BLaER1 treated with 17β-estradiol and CSF1 and Interleukin-3, amounts not matched to agents 10 nM and 100 nM (cell line): ENCODE data around the gene OXT.
A peak's percentile ranks its signal among the peaks of the same experiment; 100 is the strongest.
"Not testable (repeated sequence)": the region's sequence is repeated elsewhere in the genome, so short reads cannot be mapped to it uniquely, and the experiment has no call there.

Experiments
- H3K27ac ChIP-seq, 11 experiments: shearing (Covaris generic); formaldehyde crosslinking; 2 replicates each; pipeline ENCODE4 v1.8.1; 2022
- H3K27me3 ChIP-seq, 11 experiments: shearing (Covaris generic); formaldehyde crosslinking; 2 replicates each; pipeline ENCODE4 v1.8.1; 2022
- H3K36me3 ChIP-seq, 11 experiments: shearing (Covaris generic); formaldehyde crosslinking; 2 replicates each; pipeline ENCODE4 v1.8.1; 2022
- H3K4me1 ChIP-seq, 10 experiments: shearing (Covaris generic); formaldehyde crosslinking; 2 replicates each; pipeline ENCODE4 v1.8.1; 2022
- H3K4me2 ChIP-seq, 11 experiments: shearing (Covaris generic); formaldehyde crosslinking; 2 replicates each; pipeline ENCODE4 v1.8.1; 2022
- H3K4me3 ChIP-seq, 10 experiments: shearing (Covaris generic); formaldehyde crosslinking; 2 replicates each; pipeline ENCODE4 v1.8.1; 2022
- H3K9ac ChIP-seq, 11 experiments: shearing (Covaris generic); formaldehyde crosslinking; 2 replicates each; pipeline ENCODE4 v1.8.1; 2022
- H3K9me3 ChIP-seq, 11 experiments: shearing (Covaris generic); formaldehyde crosslinking; replicated peaks in 1 of 11; 2 replicates each; pipeline ENCODE4 v1.8.1; 2022
- H4K20me1 ChIP-seq, 11 experiments: shearing (Covaris generic); formaldehyde crosslinking; 2 replicates each; pipeline ENCODE4 v1.8.1; 2022
- Cebpa-rat ChIP-seq, 11 experiments: shearing (Covaris generic); IDR thresholded peaks; 2 replicates each; pipeline ENCODE4 v1.8.1; 2022

OXT gene

GRCh38 chr20:3109350-3110302, 38.2 kb downstream of the OXT start:
- H3K4me2 ChIP-seq = peak overlapping the region in 6 of 11 experiments; percentile 2 to 78 (median 70); a peak in 6 of 22 replicates
- H3K27me3 ChIP-seq = no peaks in the 10 kb centered on the region
- H3K9me3 ChIP-seq = no peaks in the 10 kb centered on the region
- peak overlapping the region in 1 of 11 experiments; percentile 6; a peak in 1 of 22 replicates for H3K9ac ChIP-seq
- peaks cover 0 to 61% (median 24%) of the 10 kb centered on the region in 11 experiments; a peak in 17 of 22 replicates for H3K36me3 ChIP-seq
- TF ChIP-seq Cebpa-rat (IDR thresholded peaks at IDR 0.05) = no peak
- H4K20me1 ChIP-seq = peaks cover 0 to 15% (median 0%) of the 10 kb centered on the region in 11 experiments; a peak in 4 of 22 replicates
- peaks cover 21 to 82% (median 63%) of the 10 kb centered on the region in 10 experiments for H3K4me1 ChIP-seq
- H3K4me3 ChIP-seq = no peak overlapping the region
- H3K27ac ChIP-seq = peak overlapping the region in 5 of 11 experiments; percentile 4 to 78 (median 75); a peak in 5 of 22 replicates

- Histone ChIP-seq H4K20me1 (peaks cover 0 to 31% (median 0%) of the 10 kb centered on the region in 11 experiments; a peak in 6 of 22 replicates), H3K9me3 (no peaks in the 10 kb centered on the region), H3K4me2 (peak overlapping the region in 4 of 11 experiments; percentile 9 to 91 (median 84); a peak in 7 of 22 replicates), H3K36me3 (peaks cover 3 to 63% (median 29%) of the 10 kb centered on the region in 11 experiments; a peak in 18 of 22 replicates), H3K27ac (peak overlapping the region in 8 of 11 experiments; percentile 49 to 80 (median 74); a peak in 11 of 22 replicates), H3K4me1 (peaks cover 21 to 98% (median 61%) of the 10 kb centered on the region in 10 experiments), H3K4me3 (no peak overlapping the region), H3K27me3 (no peaks in the 10 kb centered on the region), H3K9ac (peak overlapping the region in 2 of 11 experiments; percentile 17 to 33; a peak in 2 of 22 replicates)
- TF ChIP-seq Cebpa-rat (IDR thresholded peaks at IDR 0.05) = no peak
Observed at GRCh38 chr20:3111507-3111906, 40.1 kb downstream of the OXT start.

- Histone ChIP-seq H4K20me1 (peaks cover 0 to 35% (median 0%) of the 10 kb centered on the region in 11 experiments; a peak in 6 of 22 replicates), H3K9ac (peak overlapping the region in 8 of 11 experiments; percentile 5 to 67 (median 47); a peak in 9 of 22 replicates), H3K9me3 (no peaks in the 10 kb centered on the region), H3K4me1 (peaks cover 21 to 93% (median 56%) of the 10 kb centered on the region in 10 experiments), H3K27ac (peak overlapping the region in 8 of 11 experiments; percentile 63 to 80 (median 76); a peak in 16 of 22 replicates), H3K36me3 (peaks cover 3 to 63% (median 26%) of the 10 kb centered on the region in 11 experiments; a peak in 18 of 22 replicates), H3K4me2 (peak overlapping the region in 9 of 11 experiments; percentile 2 to 91 (median 82); a peak in 12 of 22 replicates), H3K4me3 (no peak overlapping the region), H3K27me3 (no peaks in the 10 kb centered on the region)
- no peak for TF ChIP-seq Cebpa-rat (IDR thresholded peaks at IDR 0.05)
Observed at GRCh38 chr20:3111995-3112394, 40.6 kb downstream of the OXT start.

- H3K27ac ChIP-seq = peak overlapping the region in 8 of 11 experiments; percentile 34 to 78 (median 54); a peak in 11 of 22 replicates
- peaks cover 0 to 52% (median 26%) of the 10 kb centered on the region in 11 experiments; a peak in 19 of 22 replicates for H3K36me3 ChIP-seq
- H3K9ac ChIP-seq = peak overlapping the region in 1 of 11 experiments; percentile 29; a peak in 3 of 22 replicates
- H3K4me1 ChIP-seq = peaks cover 17 to 78% (median 45%) of the 10 kb centered on the region in 10 experiments
- H3K9me3 ChIP-seq = no peaks in the 10 kb centered on the region
- peaks cover 0 to 30% (median 0%) of the 10 kb centered on the region in 11 experiments; a peak in 7 of 22 replicates for H4K20me1 ChIP-seq
- H3K4me2 ChIP-seq = peak overlapping the region in 5 of 11 experiments; percentile 15 to 85 (median 32); a peak in 7 of 22 replicates
- no peak for TF ChIP-seq Cebpa-rat (IDR thresholded peaks at IDR 0.05)
- no peaks in the 10 kb centered on the region for H3K27me3 ChIP-seq
- no peak overlapping the region for H3K4me3 ChIP-seq
Observed at GRCh38 chr20:3115190-3116107, 44.0 kb downstream of the OXT start.

- Histone ChIP-seq H4K20me1 (peaks cover 0 to 35% (median 0%) of the 10 kb centered on the region in 11 experiments; a peak in 7 of 22 replicates), H3K36me3 (peaks cover 6 to 52% (median 34%) of the 10 kb centered on the region in 11 experiments; a peak in 21 of 22 replicates), H3K27me3 (no peaks in the 10 kb centered on the region), H3K4me1 (peaks cover 17 to 75% (median 47%) of the 10 kb centered on the region in 10 experiments), H3K4me3 (no peak overlapping the region), H3K9me3 (no peaks in the 10 kb centered on the region), H3K27ac (peak overlapping the region in 2 of 11 experiments; percentile 5 to 7; a peak in 1 of 22 replicates), H3K4me2 (no peak overlapping the region), H3K9ac (peak overlapping the region in 1 of 11 experiments; percentile 22; a peak in 1 of 22 replicates)
- TF ChIP-seq Cebpa-rat (IDR thresholded peaks at IDR 0.05) = no peak
Observed at GRCh38 chr20:3116341-3116740, 44.9 kb downstream of the OXT start.

GRCh38 chr20:3117839-3118379, 46.5 kb downstream of the OXT start:
- not testable (repeated sequence) for H3K4me3 ChIP-seq, H3K27me3 ChIP-seq
- H3K36me3 ChIP-seq = peaks cover 22 to 63% (median 50%) of the 10 kb centered on the region in 11 experiments
- H3K4me1 ChIP-seq = peaks cover 12 to 69% (median 42%) of the 10 kb centered on the region in 10 experiments
- peak overlapping the region; percentile 24 to 72 (median 58); a peak in 21 of 22 replicates for H3K4me2 ChIP-seq
- peak overlapping the region in 4 of 11 experiments; percentile 38 to 61 (median 50); a peak in 5 of 22 replicates for H3K27ac ChIP-seq
- peaks cover 10 to 16% (median 14%) of the 10 kb centered on the region in 11 experiments for H3K9me3 ChIP-seq
- TF ChIP-seq Cebpa-rat (IDR thresholded peaks at IDR 0.05) = peak in 10 of 11 experiments; percentile 65 to 97 (median 92); a peak in 18 of 22 replicates
- peaks cover 0 to 35% (median 0%) of the 10 kb centered on the region in 11 experiments; a peak in 7 of 22 replicates for H4K20me1 ChIP-seq
- peak overlapping the region in 4 of 11 experiments; percentile 29 to 54 (median 35); a peak in 6 of 22 replicates for H3K9ac ChIP-seq

- Histone ChIP-seq H3K4me2 (peak overlapping the region in 3 of 11 experiments; percentile 45 to 61 (median 48); a peak in 1 of 22 replicates), H3K9me3 (peaks cover 21 to 27% (median 25%) of the 10 kb centered on the region in 11 experiments), H3K36me3 (peaks cover 33 to 67% (median 54%) of the 10 kb centered on the region in 11 experiments), H4K20me1 (peaks cover 0 to 30% (median 0%) of the 10 kb centered on the region in 11 experiments; a peak in 7 of 22 replicates), H3K27me3 (no peaks in the 10 kb centered on the region), H3K9ac (no peak overlapping the region), H3K4me1 (peaks cover 7 to 58% (median 30%) of the 10 kb centered on the region in 10 experiments), H3K27ac (no peak overlapping the region), H3K4me3 (no peak overlapping the region)
- TF ChIP-seq Cebpa-rat (IDR thresholded peaks at IDR 0.05) = no peak
Observed at GRCh38 chr20:3119044-3119443, 47.6 kb downstream of the OXT start.
